Measurements from ENCODE around the gene IDUA.
"Not testable (repeated sequence)": the region's sequence is repeated elsewhere in the genome, so short reads cannot be mapped to it uniquely, and the experiment has no call there.

IDUA gene

DNA sequence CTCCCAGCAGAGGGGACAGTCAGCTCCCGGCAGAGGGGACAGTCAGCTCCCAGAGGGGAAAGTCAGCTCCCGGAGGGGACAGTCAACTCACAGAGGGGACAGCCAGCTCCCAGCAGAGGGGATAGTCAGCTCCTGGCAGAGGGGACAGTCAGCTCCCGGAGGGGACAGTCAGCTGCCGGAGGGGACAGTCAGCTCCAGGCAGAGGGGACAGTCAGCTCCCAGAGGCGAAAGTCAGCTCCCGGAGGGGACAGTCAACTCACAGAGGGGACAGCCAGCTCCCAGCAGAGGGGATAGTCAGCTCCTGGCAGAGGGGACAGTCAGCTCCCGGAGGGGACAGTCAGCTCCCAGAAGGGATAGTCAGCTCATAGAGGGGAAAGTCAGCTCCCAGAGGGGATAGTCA, 67.0 kb downstream of the IDUA start:
- ATAC-seq, H3K27me3 Mint-ChIP-seq, H3K9me3 Mint-ChIP-seq, H3K27ac Mint-ChIP-seq, DNase-seq, H3K4me3 Mint-ChIP-seq: not testable (repeated sequence)
- H3K4me1 Mint-ChIP-seq: peaks cover 13% of the 10 kb centered on the region
